ENCODE data around the gene SESN1.

SESN1 gene

DNA sequence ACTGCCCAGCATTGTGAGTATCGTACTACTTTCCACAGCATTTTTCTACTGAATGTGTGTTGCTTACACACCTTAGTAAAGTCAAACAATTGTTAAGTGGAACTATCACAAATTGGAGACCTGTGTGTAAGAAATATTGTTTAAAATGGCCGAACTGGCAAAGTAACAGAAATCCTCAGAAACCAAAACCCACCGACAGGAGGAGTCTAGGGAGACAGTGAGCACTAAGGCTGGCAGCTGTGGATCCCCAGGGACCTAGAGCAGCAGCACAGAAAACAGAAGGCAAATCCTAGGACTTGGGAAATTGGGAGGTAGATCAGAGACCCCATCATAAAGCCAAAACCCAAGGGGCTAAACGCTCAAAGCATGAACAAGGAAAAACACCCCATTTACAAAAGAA, 69.9 kb downstream of the SESN1 start:
- no peak for DNase-seq

DNA sequence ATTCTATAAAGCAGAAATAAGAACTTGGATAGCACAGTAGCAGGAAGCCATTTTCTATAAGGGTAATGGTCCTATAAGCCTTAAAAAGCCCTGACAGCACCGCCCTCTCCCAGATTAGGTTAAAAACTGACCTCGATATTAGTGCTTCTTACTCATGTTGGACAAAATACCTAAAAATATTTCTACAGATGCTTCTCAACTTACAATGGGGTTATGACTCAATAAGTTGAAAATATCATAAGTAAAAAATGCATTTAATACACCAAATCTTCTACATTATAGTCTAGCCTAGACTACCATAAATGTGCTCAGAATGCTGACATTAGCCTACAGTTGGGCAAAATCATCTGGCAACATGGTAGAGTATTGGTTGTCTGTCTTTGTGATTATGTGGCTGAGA, 70.3 kb downstream of the SESN1 start:
- no peak for DNase-seq

DNA sequence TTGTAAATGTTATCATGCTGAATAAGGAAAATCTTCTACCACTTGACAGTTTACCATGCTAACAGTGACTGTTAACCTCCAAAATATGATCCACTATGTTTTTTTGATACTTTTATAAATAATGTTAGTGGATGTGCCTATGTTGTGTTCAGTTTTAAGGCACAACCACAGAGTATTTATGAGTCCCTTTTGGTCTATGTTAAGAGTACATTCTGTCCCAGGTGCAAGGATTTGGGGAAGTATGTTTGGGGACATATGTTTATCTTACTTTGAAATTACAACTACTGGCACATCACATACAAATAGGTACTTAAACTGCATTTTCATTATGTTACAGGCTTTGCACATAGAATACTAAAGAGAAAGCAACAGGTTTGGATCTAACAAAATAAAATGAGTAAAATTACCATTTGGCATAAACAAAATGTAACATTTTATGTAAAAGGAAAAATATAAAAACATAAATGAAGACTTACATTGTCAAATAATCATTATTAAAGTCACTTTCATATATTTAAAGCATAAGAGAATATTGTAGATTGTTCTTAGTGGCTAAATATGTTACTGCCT, 71.2 kb downstream of the SESN1 start:
- no peak for DNase-seq

DNA sequence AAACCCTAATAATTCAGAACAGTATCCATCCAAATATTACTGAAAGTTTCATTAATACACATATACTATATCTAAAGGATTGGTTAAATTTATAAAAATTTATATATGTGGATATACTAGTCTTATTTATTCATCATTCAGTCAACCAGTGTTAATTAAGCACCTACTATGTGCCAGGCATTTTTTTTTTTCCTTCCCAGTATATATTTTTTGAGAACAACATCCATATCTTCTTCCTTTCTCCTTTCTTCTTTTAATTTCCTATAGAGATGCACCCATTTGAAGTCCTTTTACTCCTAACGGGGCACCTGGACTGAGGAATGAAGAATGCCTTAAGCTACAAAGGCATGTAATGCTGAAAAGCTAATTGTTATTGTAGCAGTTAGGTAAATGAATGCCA, 72.8 kb downstream of the SESN1 start:
- DNase-seq = no peak

DNA sequence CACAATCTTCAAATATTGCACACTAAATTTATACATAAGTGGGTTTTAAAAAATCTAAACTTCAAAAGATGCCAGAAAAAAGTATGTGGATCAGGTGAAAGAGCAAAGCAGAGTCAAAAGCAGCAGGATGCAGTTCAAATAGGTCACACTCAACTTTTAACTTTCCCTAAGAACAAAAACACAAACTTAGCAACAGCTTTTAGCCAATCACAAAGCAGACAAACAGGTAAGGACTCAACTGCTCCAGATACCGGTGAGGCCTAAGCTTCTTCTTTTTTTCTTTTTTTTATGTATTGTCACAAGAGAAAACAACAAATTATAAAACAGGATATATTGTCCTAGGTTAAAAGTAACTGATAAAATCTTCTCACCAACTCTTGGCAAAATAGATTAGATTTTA, 74.7 kb downstream of the SESN1 start:
- no peak for DNase-seq

DNA sequence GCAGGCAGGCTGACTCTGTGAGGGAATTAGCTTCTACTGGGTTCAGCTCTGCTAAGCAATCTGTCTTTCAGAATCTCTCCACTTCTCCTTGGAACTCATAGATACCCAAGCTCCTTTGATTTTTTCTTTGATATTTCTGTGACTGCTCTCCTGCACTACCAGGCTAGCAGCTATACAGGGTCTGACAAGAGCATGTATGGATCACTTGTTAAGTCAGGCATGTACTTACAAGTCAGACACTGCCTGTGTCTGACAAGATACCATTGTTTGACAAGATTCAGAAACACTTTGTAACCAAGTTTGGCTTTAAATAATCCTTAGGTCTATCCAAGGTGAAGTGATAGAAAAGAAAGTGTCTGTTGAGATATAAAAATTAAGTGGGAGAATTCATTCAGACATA, 79.5 kb downstream of the SESN1 start:
- DNase-seq = no peak

DNA sequence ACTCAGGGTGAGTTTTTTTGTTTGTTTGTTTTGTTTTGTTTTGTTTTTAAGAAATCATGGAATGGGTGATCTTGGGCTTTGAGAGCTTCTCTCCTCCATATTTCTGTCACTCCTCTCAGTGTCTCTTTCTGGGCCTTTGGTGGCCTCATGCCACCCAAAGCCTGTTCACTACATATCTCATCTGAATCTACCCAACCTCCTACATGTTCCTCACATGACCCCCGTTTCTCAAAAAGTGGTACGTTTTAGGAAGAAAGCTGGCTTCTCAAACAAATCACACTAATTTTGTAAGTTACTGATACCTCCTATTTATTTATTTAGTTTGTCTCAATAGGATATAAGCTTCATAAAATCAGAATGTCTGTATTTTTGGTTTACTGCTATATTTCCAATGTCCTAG, 80.0 kb downstream of the SESN1 start:
- no peak for DNase-seq

DNA sequence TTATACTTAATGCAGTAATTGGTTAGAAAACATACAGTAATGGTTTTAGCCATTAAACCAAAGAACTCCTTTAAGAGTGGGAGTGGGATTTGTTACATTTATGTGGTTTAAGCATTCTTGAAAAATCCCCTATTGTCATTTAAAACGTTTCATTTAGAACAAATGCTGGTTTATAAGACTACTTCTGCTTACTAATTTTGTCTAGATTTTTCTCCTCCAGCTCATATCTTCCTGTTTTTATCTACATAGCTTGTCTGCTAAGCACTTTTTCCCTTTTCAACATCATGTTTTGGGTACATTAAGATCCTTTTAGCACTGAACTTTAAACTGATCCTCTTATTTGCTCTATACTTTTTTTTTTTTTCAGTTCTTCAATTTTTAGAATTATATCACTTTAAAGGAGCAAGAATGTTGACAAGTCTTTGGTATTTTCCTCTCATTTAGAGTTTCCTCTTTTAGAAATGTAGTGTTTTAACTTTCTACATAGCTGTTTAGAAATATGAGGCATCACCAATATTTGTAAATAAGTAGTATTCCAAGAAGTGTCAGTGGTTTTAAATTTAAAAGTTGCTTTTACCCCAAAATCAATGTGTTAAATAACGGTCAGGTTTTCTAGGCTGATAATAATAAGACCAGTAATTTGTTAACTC, 80.9 kb downstream of the SESN1 start:
- no peak for DNase-seq

DNA sequence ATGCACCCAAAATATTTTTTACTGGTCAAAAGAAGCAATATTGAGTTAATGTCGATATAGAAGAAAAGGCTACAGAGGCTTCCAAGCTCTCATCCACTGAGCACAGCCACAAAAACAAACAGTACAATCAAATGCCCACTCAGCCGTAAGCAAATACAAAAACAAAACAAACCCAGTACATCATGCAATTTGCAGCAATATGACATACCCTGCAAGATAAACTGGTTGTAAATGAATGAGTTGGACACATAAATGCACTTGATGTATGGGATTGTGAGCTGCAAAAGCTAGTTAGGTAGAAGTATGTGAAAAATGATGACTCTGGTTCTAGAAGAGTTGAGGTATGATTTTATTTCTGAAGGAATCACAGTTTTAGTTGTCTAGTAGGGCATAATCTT, 83.9 kb downstream of the SESN1 start:
- DNase-seq = no peak

DNA sequence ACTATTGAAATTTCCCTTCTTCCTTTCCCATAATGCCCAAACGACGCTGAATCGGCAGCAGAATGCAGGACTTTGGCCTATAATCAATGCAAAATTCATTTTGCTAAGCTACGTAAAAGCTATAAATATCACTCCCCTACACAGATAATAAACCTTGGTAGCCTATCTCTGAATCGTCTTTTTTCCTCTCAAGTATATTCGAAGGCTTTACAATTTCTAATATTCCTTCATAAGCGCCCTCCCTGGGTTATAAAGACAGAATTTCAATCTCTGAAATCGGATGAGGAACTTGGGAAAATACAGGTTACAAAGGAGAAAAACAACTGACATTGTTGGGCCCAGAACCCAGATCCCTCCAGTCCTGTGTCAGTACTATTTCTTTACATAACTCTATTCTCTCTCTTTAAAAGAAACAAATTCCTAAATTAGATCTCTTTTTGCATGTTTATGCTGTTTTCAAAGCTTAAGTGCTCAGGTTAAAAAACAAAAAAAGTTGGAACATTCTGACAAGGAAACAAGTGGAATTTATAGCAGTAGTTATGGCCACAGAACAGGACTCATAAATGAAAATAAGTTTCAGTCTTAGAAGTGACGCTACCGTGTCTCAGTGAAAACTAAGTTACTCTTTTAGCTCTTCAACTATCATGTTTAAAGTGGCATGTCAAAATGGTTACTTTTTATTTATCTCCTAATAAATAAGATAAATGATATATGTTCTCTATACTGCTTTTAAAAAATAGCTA, 84.5 kb downstream of the SESN1 start:
- no peak for DNase-seq

DNA sequence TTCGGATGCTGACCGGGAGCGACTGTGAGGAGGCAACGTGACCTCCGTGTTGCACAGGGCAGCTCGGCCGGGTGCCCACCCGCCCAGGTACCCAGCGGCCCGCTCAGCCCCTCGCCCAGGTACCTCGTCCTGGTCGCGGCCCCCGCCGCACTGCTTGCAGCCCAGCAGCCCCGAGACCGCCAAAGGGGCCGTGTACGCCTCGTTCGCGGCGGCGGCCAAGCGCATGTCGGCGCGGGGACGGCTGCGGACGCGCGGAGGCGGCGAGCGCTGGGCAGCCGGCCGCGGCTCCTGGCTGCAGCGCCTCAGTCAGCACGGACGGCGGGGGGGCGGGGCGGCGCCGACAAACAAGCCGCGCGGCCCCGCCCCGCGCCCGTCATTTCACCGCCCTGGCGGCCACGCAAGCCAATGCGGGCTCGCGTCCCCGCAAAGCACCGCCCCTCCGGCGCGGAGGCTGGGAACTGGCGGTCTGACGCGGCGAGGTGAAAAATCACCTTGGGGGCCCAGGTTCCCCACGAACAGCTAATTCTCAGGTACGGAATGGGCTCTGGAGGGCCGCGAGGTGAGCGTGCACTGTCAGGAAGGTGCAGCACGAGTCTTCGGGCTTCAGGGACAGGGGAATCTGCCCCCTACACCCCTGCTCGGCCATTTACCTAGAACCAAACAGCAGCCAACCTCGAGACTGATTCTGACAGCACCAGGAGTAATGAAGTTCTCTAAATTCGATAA, 85.2 kb downstream of the SESN1 start:
- DNase-seq = peak; percentile 92 to 95

DNA sequence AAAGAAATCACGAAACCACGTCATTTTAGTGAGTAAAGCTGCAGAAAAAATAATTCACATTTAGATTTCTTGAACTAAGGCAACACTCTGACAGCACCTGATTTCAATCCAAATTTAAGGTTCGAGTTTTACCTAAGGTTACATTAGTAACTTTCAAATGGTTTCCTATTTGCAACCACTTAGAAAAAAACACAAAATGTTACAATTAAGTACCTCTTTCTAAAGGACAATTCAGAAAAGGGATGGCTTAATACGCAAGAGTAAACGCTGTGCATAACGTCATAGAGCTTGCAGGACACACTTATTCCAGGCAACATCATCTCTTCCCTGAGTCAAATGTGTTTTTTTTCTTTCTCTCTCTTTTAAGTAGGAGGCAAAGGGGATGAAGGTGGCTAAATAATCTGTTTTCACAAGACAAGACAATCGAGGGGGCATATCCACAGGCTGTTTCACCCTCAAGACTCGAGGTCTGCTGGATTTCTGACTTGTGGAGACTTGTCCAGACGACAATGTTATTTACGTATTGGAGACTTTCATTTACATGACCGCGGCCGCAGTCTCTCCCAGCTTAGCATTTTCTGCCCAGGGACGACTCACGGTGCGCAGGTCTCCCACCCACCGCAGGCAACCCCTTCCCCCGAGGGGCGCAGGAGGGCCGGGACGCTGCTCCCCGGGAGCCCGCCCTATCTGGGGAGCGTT, 86.0 kb downstream of the SESN1 start:
- DNase-seq = peak in 1 of 2 donors; percentile 27

DNA sequence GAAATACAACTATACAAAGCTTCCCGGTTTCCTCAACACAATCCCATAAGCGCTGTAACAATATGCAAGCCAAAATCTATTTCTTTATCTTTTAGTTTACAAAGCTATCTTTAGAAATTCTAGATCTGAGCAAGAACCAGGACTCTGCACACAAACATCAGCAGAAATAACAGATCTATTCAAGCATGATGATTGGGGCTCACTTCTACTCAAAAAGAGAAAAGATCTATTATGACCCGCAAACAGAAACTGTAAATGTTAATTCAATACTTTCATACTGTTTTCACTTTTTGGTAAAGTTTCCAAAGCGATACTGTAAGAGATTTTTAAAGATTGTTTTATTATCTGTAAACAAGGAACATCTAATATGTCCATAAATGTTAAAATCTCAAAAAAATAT, 86.6 kb downstream of the SESN1 start:
- DNase-seq = no peak

DNA sequence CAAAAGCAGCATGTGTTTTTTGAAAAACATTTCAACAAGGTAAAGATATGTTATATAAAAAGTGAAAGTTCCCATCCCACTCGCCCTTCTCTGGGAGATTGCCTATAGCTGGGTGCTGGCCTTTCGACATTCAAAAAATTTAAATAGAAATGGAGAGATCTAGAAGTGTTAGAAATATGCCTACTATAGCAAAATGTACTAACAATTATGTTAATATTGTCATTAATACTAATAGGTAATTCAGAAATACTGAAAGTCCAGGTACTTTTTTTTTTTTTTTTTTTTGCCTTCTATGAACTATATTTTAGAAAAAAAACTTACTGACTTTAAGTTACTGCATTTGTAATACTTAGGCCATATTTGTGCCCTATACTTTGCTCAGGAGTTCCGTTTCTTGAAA, 87.1 kb downstream of the SESN1 start:
- no peak for DNase-seq

DNA sequence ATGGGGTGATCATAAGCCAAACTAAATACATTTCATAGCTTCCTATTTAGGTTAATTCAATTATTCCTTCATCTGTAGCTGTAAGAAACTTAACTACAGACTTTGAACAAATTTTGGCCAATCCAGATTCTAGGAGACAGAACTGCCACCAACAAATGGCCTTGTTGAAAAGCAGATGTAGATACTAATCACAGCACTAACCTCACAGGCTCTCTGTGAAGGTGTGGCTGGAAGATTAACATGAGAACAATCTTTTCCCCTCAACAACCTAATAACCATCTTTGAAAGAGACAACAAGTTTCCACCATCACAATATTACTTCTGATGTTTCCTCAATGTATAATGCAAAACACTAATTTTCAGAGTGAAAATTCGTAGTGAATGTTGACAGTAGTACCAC, 87.8 kb downstream of the SESN1 start:
- no peak for DNase-seq

DNA sequence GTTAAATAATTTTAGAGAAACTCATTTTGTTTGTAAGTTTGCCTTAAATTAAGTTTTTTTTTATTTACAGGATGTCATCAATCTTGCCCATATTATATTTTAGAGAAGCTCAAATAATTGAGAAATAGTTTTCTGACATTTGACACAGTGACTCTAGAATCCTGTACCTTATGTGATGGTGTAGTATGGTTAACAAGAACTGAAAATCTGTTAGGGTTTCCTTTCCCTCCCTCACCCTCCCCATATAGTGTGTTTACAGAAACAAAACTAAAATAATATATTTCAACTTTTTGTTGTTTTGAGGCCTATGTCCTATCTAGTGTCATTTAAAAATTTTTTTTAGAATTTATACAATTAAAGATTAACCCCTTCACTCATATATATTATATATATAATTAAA, 91.8 kb downstream of the SESN1 start:
- DNase-seq = no peak

DNA sequence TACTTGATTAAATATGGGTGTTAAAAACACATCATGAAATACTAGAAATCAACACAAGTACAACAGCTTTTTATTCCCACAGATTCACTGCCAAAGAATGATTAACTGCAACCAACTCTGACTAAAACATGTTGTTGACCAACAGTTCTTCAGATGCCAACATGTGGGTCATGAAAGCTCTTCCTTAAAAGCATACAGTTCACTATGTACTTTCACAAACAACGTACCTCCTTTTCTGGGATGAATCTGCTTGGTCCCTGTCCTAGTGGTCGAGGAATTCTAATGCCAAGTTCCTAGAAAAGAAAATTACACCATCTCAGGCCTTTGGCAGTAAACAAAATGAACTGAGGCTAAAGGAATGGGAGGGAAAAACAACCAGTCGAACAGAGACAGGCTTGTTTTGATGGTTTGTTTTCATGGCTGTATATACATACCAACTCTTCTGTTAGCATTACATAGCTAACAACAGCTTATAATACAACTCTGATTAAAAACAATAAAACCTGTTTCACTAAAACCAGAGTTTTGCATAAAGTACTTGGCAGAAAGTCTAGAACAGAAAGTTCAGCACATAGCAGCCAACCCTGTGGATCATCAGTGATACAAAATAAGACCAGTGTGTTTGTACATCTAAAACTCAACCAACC, 92.5 kb downstream of the SESN1 start:
- no peak for DNase-seq

DNA sequence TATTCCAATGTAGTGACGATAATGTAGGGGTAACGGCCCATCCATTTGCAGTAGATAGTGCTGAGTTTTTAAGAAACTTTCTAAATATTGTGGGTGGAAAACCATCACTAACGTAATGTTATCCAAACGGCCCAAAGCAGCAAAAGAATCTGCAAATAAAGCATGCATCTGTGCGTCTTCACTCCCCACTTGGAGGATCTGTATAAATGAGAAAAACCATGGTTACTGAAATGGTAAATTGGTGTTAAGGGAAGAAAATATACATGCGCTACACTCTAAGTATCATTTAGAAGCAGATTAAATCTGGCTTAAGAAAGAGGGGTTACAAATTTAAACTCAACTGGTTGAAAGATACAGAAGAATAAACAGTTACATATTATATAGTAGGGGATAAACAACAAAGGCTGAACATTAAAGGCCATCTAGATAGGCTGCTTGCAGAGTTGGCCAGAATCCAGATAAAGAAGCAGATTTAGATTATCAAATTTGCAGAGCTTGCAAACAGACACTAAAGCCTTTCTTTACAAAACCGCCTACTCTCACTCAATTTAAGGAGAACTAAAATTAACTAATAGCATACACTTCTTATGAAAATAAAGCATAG, 93.3 kb downstream of the SESN1 start:
- DNase-seq = no peak

DNA sequence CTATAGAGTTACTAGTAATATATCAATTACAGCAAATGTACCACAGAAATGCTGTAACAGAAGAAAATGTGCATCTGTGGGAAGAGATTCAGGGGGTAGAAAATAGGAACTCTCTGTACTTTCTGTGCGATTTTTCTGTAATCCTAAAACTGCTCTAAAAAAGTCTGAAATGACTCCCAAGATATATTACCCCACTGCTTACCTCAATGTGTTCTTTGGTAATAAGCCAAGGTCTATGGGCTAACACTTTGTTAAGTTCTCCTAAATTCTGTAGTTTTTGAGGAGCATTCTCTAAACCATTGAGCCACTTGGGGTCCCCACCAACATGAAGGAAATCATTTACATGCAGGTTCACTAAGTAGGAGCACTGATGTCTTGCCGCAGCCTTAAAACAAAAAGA, 94.4 kb downstream of the SESN1 start:
- DNase-seq = no peak

DNA sequence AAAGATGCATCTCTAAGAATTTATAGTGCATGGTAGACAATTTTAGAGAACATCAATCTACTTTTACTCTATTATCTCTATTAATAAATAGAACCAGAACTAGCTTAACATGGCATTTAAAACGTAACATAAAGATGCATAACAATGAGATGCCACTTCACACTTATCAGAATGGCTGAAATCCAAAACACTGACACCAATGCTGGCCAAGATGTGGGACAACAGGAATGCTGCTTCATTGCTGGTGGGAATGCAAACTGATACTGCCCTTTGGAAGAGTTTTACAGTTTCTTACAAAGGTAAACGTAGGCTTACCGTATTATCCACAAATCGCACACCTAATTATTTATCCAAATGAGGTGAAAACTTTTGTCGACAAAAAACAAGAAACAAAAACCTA, 95.2 kb downstream of the SESN1 start:
- no peak for DNase-seq

DNA sequence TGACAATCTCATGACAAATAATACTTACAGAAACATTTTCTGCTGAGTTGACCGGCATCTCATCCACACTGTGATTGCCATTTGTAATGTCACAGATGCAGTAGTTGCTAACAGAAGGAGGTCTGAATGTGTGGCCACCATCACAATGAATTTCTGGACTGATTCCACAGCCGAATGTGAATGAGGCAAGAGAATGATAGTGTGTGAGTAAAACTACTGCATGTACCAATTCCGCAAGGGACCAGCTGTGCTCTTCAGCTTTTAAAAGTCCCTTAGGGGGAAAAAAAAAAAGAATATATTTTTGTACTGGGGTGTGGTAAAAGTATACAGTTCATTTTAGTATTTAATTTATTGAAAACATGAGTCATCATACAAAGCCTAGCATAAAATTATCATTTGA, 96.2 kb downstream of the SESN1 start:
- no peak for DNase-seq

DNA sequence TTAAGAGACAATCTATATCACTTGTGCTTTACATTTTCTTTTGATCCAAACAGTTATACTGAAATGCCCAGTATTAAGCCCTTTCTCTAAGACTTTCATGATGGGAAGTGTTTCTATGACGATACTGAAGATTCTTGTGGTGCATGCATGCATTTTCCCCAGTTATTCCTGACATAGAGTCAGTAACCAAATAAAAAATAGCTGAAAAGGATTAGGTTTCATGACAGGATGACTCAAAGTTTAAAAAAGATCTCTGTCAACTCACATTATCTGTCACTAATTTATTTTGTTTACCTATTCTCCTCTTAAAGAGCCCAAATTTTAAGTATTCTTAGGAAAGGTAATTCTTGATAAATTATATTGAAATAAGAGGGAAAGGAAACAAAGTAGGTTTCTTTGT, 98.4 kb downstream of the SESN1 start:
- no peak for DNase-seq
